CD4-positive, alpha-beta T cell treated with Interleukin-10 for 1 hour (primary cell): ENCODE data around the gene GGACT.

Experiments used
- DNase-seq: peaks from one replicate; pipeline ENCODE4 v3.0.0-alpha.2; 2020

The GGACT gene

DNA sequence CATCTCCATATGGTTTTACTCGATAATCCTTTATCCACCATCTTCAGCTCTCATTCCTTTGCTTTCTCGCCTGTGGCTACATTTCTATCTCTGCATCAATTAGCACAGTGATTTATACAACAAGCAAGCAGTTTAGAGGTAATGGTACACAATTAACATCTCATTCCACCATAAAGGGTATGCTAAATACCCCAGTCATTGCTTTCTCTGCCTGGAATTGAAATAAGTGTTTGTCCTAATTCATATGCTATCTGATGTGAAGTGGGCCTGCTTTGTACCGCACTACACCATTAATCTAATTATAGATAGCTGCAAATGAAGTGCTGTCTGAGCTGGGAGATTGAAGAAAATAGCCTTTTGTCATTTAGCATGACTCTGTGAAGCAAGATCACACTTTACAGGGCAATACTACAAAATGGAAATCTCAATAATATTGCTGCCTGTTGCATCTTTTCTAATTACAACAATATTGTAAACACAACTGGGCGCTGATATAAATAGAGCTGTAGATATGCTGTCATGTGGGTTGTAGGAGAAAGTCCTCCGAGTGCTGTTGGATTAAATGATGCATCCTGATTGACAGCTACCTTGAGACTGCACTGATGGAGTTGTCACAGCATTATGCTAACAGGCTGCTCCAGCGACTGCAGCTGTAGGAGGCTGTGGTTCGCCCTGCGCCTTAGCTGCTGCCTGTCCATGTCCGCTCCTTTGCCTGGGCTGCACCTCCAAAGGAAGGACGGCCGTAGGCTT lies 78.2 kb downstream of the GGACT start:
- no peak for DNase-seq

DNA sequence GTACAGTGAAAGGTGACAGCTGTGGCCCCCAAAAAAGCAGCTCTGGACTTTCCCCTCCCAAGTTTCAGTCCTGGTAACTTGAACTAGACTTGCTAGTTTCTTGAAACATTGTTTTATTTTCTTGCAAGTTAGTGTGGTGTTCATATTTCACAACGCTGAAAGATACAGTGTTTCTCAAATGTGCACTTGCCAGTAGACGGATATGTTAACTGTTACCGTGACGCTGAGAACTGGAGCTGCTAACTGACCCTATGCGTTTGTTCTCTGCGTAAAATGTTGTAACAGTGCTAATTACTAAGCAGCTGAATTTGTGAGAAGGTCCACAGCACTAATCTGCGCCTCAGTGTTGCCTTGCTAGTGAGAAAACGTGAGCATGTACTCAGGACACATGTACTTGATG lies 79.6 kb downstream of the GGACT start:
- DNase-seq = no peak

DNA sequence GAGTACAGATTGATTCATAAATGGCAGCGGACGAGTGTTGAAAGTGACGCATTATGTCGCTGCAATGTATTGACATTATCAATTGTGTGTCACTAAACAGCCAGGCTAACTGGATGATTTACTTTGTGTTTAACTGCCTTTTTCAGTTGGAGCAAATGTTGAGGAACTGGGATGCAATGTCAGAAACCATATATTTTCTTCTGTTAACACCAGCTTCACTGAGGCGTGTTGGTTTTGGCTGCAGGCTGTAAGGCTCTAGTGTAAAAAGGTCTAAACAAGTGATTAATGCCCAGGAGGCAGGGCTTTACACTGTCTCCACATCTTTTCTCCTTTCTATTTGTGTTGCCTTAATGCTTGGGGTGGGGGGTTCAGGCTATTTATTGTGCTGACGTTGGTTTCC lies 80.1 kb downstream of the GGACT start:
- no peak for DNase-seq

DNA sequence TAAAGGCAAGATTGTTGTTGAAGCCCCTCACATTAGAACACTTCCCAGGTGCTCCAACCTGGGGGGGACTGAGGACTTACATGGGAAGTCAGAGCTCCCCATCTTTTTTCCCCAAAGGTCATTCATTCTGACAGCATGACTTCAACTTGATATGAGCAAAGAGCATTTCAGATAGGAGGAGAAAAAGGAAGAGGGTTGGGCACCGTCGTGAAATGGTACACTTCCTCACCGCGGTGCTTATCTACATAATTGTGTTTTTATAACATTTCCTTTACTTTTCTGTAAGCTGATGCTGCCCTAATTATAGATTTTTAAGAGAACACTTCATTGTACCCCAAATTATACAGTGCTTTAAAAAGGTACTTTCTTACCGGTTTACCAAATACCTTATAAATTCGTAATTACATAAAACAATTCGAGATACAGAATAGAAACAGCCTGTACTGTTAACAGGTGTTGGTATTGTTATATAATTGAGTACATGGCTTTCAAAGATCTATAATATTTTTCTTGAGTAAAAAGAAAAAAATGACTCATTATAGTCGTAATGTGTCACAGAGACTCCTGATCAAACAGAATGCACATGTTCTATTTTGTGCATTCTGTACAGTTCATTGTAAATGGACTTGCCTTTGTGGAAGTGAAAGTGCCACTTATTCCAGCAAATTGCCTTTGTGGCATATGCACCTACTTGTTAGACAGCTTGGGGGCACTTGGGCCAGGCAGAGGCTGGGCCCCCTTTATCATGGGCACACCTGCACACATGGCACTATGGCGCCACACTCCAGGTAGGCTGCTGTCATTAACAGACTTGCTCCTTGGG lies 81.8 kb downstream of the GGACT start:
- DNase-seq = peak; percentile 20

DNA sequence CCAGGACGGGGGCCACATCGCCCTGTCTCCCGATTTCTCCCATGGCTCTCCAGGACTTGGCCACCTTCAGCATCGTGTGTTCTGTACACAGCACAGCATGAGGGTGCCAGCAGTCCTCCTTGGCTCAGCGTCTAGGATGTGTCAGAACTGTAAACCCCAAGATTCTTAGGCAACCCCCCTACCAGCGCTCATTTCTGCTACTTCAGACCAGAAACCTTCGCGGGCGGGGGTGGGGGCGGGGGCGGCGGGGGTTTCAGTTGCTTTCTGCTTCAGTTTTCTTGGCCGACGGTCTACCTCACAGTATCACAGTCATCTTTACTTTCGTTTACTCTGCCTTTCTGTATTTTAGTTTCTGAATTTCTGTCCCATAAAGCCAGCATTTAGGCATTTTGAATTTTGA lies 82.4 kb downstream of the GGACT start:
- no peak for DNase-seq

DNA sequence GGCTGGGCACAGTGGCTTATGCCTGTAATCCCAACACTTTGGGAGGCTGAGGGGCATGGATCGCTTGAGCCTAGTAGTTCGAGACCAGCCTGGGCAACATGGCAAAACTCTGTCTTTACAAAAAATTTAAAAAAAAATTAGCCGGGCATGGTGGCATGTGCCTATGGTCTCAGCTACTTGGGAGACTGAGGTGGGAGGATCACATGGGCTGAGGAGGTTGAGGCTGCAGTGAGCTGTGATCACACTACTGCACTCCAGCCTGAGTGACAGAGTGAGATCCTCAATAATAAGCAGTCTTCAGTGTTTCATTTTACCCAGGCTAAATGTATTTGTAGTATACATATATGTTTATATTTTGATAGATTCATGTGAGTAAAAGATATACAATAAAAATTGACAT lies 85.0 kb downstream of the GGACT start:
- no peak for DNase-seq

DNA sequence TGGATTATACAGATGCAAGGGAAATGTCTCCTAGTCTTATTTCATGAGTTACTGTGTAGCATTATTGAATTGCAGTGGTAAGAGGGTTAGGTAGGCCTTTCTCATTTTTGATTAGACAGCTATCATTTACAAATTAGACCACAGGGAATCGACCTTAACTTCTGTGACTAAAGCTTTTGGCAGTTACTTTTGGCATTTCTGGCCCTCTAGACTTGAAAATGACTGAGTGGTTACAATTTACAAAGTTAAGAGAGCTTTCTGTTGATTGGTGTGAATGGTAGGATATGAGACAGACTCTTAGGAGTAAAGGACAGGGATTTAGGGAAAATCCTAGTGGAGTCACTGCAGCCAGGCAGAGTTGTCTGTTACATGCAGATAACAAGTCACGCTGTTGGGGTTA lies 86.1 kb downstream of the GGACT start:
- no peak for DNase-seq

DNA sequence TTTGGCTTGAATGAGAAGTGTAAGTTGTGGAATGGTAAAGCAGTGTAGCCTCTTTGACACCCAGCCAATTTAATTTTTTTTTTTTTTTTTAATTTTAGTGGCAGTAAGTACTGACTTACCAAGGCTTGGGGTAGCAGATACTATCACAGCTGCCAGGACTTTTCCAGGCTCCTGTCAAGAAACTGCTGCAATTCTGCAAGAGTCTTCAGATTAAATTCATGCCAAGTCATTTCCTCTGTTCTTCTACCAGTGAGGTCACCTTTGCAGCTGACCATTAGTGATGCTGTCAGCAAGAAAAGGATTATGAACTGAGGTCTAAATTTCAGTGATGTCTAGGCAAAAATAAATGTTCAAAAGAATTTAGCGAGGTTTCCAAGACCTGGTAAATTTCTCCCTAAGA lies 91.2 kb downstream of the GGACT start:
- no peak for DNase-seq

DNA sequence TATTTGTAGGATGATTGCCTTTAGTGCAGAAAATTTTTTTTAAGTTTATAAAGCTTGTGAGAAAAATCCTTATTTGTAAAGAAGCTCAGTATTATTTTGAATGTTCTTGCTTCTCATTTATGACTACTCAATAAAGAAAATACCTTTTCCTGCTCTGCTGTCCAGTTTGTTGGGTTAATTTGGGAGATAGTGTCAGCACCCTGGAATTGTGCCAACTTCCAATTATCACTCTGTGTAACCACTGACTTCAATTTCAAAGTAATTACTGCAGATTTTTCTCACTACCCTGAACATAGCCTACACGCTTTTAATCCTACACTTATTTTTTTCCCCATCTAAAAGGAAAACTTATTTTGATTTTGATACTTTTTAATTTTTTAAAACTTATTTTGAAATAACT lies 93.1 kb downstream of the GGACT start:
- no peak for DNase-seq

DNA sequence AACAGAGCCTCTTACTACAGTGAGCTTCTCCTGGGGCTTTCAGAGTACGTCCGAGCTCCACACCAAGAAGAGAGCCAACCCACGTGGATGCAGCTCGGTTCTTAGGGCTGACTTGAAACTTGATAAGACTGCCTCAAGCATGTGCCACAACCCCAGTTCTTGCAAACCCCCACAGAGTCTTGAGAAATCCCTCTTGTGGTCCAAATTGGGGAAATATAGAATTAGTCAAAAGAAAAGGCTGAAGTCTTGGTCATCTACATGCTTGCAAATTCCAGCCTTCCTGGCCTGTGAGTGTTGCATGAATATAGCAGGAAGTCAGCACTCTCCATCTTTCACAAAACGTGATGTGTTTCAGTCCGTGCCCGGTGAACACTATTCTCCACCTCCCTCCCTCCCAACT lies 95.2 kb downstream of the GGACT start:
- DNase-seq = no peak

DNA sequence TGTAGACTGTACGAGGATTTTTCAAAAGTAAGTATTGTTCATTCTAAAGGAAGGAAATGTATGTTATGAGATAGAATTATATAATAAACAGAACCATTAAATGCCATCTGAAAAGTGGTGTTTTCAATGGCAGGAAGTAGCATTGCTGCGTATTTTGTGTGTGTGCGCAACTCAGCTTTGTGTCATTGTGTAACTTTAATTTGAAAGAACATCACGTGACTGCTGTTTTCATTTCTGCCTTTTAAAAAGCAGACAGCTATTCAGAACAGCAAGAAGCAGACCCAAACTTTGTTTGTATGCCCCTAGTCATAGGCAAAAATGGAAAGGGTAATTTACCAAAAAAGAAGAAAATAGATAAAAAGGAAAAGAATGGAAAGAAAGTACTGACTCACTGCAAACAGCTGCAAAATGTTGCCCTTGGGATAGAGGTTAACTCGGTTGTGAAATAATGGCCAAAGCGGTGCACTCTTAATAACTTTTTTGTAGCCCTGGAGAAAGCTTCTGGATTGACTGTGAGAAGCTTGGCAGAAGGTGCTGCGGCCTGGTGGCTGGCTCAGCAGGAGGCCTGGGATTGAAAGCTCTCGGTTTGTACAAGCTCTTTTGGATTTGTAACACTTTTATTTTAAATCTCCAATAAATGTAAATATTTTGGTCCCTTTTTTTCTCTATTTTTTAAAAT lies 97.3 kb downstream of the GGACT start:
- no peak for DNase-seq

DNA sequence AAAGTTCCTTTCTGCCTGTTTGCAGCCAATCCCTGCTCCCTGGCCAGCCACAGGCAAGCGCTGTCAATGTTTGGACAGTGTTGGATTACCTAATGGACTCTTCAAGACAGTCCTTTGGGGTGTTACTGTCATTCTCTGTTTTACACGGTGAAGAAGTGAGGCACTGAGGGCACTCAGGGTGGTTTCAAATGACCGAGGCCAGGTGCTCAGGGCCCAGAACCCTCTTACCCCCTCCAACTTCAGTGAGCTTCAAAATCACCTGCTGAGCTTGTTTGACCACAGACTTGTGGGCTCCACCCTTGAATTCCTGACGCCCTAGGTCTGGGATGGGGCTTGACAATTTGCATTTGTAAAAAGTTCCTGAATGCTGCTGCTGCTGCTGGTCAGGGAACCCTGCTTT lies 97.9 kb downstream of the GGACT start:
- no peak for DNase-seq

DNA sequence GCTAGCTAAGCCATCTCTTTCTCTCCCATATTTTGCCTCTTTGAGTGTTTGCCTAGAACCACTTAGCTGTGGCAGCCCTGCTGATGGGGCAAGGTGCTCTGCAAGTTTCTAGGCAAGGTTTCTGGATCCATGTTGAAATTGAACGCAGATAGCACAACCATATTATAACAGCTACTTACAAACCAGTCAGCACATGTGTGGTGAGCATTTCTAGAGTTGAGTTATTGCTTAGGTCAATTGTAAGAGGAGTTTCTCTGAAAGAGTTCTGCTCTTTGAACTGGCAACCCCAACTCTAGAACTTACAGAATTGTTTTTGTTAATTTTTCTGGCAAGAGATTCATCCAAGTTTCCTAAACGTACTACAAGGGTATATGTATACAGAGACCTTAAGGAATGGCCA lies 103.3 kb downstream of the GGACT start:
- DNase-seq = no peak

DNA sequence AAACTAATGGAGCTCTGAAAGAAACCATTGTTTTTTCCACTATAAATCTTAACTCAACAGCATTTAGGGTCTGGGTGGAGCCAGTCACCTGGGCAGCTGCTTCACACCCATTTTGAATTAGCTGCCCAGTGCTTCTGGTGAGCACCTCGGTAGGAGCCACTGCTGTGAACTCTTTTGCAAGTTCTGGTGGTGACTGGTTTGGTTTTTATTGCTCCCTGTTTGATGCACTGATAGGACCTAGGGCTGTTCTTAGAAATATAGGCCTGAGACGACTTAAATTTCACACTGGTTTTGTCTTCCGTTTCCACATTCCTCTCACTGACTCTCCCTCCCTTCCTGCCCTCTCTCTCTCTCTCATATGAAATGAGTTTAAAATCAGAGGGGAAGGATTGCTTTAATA lies 103.9 kb downstream of the GGACT start:
- no peak for DNase-seq

DNA sequence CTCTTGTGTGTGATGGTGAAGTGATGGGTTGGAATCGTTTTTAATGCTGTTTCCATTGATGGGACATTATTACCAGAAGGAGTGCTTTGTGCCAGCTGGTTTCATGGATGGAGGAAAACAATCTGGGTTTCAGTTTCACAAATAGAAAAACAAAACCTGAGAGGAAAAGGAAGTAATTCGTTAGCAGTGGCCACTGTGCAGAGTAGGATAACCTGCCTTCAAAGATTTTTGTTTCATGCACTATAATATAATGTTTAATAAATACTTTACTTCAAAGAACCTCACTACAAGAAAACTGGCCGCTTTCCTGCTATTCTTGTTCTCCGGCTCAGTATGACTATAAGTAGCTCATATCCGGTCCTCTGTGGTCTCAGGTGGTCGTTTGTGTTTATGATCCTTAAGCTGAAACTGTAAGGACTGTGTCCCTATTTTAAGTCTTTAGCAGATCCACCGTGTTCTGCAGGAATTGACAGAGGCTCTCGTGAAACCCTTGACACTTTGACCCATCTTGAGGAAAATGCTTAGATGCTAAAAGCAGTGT lies 104.7 kb downstream of the GGACT start:
- no peak for DNase-seq

DNA sequence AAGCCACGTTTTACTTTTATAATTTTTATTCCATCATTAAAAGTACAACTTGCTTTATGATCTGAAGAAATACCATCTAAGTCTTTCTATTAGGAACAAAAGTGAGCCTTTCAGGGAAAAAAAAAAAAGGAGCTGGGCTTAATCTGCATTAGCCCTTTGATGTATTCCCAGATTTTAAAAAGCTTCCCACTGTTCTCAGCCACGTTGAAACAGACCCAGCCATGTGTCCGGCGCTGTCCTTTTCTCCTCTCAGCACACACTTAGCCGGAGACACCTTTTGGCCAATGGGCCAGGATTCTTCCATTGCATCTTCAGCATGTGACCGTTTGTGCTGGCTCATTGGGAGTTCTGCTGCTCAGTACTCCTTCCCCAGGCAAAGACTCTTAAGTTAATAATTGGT lies 105.5 kb downstream of the GGACT start:
- DNase-seq = no peak

DNA sequence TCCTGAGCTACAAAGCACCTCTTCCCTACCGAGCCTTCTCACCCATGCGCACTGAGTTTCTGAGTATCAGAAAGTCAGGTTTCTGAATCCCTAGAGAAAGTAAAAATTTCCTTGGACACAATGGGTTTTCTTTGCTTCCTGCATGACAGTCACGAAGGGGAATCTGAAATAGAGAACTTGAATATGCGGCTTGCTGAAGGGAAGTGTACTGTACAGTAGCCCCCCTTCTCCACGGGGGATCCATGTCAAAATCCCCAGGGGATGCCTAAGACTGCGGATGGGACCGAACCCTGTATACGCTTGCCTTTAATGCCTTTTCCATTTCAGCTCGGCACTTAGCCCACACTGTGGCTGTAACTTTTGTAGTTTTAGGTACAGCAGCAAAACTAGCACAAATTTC lies 107.9 kb downstream of the GGACT start:
- DNase-seq = no peak
